Measurements from ENCODE around the gene SPOP. TPM values are rescaled to one million over a fixed set of nuclear protein-coding genes. Genes with fewer than 3 reads are reported as not detected.

SPOP gene
- total and polyA plus RNA-seq, 11 donors: 28.5 to 96.1 (median 60.4) TPM

DNA sequence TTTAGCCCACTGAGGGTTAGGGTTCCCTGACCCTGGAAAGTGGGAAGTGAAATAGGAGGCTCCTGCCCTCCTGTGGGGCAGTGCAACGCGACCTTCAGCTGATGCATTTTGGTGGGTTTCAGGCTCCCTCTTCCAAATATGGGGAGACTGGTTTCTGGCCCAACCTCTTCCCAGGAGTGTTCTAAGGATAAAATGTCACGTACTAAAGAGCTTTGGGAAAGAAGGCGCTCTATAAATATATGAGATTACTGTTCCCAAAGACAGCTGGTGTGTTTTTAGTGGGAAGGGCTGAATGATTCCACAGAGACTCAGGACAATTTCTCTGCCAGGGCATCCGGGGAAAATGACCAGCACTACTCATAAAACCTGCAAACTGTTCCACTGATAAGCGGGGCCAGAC, 20.1 kb upstream of the SPOP start:
- Histone ChIP-seq H3K4me1 (peaks cover 0 to 25% (median 8%) of the 10 kb centered on the region in 12 donors), H3K27ac (peak overlapping the region in 2 of 12 donors; percentile 19 to 32), H3K27me3 (no peaks in the 10 kb centered on the region), H3K36me3 (peaks cover 0 to 41% (median 32%) of the 10 kb centered on the region in 9 donors), H3K9me3 (no peaks in the 10 kb centered on the region), H3K4me3 (no peak overlapping the region)
- 38 to 51% (median 46%) methylated on average over 5 to 6 of the region's 6 CpGs for WGBS, 4 donors
- ATAC-seq: peak in 2 of 4 donors; percentile 4 to 38
- TF ChIP-seq, protein P1, sequence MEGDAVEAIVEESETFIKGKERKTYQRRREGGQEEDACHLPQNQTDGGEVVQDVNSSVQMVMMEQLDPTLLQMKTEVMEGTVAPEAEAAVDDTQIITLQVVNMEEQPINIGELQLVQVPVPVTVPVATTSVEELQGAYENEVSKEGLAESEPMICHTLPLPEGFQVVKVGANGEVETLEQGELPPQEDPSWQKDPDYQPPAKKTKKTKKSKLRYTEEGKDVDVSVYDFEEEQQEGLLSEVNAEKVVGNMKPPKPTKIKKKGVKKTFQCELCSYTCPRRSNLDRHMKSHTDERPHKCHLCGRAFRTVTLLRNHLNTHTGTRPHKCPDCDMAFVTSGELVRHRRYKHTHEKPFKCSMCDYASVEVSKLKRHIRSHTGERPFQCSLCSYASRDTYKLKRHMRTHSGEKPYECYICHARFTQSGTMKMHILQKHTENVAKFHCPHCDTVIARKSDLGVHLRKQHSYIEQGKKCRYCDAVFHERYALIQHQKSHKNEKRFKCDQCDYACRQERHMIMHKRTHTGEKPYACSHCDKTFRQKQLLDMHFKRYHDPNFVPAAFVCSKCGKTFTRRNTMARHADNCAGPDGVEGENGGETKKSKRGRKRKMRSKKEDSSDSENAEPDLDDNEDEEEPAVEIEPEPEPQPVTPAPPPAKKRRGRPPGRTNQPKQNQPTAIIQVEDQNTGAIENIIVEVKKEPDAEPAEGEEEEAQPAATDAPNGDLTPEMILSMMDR (IDR thresholded peaks at IDR 0.05): no peak
- TF ChIP-seq POLR2A (IDR thresholded peaks at IDR 0.05): no peak
- no peak for DNase-seq
- intact Hi-C loops (cut with DNase I): loop anchor here in 1 of 10 donors (5.0 kb wide), 1 partner anchor 299 kb away; the partner anchor contains the start of gene DLX3

DNA sequence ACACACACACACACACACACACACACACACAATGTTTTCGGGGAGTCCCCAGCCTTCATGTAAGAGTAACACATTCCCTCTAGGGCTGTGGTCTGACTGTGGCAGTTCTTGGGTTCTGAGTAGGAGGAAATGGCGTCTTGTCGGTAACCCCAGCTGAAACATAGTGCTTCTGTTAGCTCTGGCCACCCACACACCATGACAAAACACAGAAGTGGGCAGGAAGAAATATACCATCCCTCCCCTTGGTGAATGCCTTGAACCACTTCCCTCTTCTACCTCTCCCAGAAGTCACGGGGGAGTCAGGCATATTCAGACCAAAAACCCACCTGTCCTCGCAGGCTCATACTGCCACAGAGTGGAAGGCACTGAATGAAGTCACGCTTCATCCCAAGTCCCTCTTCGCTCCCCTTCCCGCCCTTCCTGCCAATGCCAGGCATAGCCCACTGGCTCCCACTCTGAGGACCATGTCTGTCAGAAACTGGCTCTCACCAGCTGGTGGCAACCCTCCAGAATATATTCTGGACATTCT, 18.4 kb upstream of the SPOP start:
- intact Hi-C loops (cut with DNase I): loop anchor here in 1 of 10 donors (5.0 kb wide), 1 partner anchor 301 kb away; the partner anchor contains the start of gene DLX3
- no peak overlapping the region for H3K4me3 ChIP-seq
- WGBS, 4 donors: 71 to 89% (median 82%) methylated on average over 8 of the region's 8 CpGs
- H3K27me3 ChIP-seq: no peaks in the 10 kb centered on the region
- peak overlapping the region in 1 of 12 donors; percentile 24 for H3K27ac ChIP-seq
- ATAC-seq (peak in 1 of 4 donors; percentile 6), DNase-seq (no peak)
- TF ChIP-seq, protein P1 (IDR thresholded peaks at IDR 0.05): no peak
- no peaks in the 10 kb centered on the region for H3K9me3 ChIP-seq
- H3K36me3 ChIP-seq: peaks cover 0 to 24% (median 15%) of the 10 kb centered on the region in 9 donors
- peaks cover 0 to 41% (median 19%) of the 10 kb centered on the region in 12 donors for H3K4me1 ChIP-seq

DNA sequence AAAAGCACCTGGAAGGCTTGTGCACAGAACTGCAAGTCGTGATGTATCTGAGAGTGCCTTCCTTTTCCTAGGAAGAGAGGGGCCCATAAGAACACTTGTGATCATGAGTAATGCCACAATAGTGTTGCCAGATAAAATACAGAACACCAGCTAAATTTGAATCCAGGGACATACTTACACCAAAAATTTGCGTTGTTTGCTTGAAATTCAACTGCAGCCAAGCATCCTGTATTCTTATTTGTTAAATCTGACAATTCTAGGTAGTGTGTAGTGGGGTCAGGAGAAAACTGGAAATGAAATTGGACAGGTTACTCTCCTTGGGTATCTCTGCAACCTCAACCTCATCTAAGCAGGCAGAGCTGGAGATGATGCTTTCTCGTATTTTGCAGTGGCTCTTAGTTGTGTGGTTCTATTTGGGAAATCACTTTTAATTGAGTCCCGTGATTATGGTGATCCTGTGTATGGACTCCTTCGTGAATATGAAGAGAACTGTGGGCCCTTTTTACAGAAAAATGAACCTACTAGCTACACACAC, 17.9 kb upstream of the SPOP start:
- Histone ChIP-seq H3K4me1 (peaks cover 0 to 46% (median 23%) of the 10 kb centered on the region in 12 donors), H3K4me3 (no peak overlapping the region), H3K27ac (no peak overlapping the region), H3K27me3 (no peaks in the 10 kb centered on the region), H3K9me3 (no peaks in the 10 kb centered on the region), H3K36me3 (peaks cover 0 to 19% (median 9%) of the 10 kb centered on the region in 9 donors)
- ATAC-seq (no peak), DNase-seq (no peak)
- no peak for TF ChIP-seq POLR2A (IDR thresholded peaks at IDR 0.05)
- TF ChIP-seq, protein P1 (IDR thresholded peaks at IDR 0.05): peak in 4 of 12 donors; percentile 0 to 7 (median 2)
- intact Hi-C loops (cut with DNase I): loop anchor here (1.0 to 5.0 kb wide), 4 partner anchors 125 to 302 kb away; partner anchors contain the start of gene DLX3 (in 1 of the 10)
- 48 to 56% (median 53%) methylated on average over 5 of the region's 5 CpGs for WGBS, 4 donors
